ENCODE results near the gene HMCES. TPM values are rescaled to one million over a fixed set of nuclear protein-coding genes. Genes with fewer than 3 reads are reported as not detected.
A peak's percentile ranks its signal among the peaks of the same experiment; 100 is the strongest.

Gene HMCES
- total and polyA plus RNA-seq, 2 experiments from 2014 or later: 20.1 to 34.3 TPM

GRCh38 chr3:129343643-129344360 lies 65.1 kb downstream of the HMCES start:
- Histone ChIP-seq H3K4me2 (peak overlapping the region; percentile 84), H3K27ac (no peak overlapping the region), H2AFZ (peak overlapping the region; percentile 40), H3K36me3 (replicated peaks; ENCODE audit: insufficient read depth, low read depth) (no peaks in the 10 kb centered on the region), H3K9me2 (replicated peaks; ENCODE audit: insufficient read depth) (no peaks in the 10 kb centered on the region), H4K20me1 (ENCODE audit: insufficient read depth, poor library complexity, severe bottlenecking) (no peaks in the 10 kb centered on the region), H3K79me2 (no peaks in the 10 kb centered on the region), H3K4me3 (no peak overlapping the region), H3K27me3 (no peaks in the 10 kb centered on the region), H3K9me3 (ENCODE audit: low read depth) (no peaks in the 10 kb centered on the region), H3K4me1 (ENCODE audit: insufficient read depth) (peaks cover 3% of the 10 kb centered on the region)
- DNase-seq (ENCODE audit: low spot score): peak; percentile 76
- TF ChIP-seq EZH2phosphoT487 (IDR thresholded peaks at IDR 0.05; ENCODE audit: low read depth, severe bottlenecking, unreplicated experiment) (no peak), CTCF (IDR thresholded peaks at IDR 0.05; ENCODE audit: poor library complexity) (peak; percentile 58), EZH2 (IDR thresholded peaks at IDR 0.05; ENCODE audit: borderline replicate concordance) (no peak)
- 14% methylated on average over 33 of the region's 39 CpGs for WGBS (ENCODE audit: low lambda C conversion rate, missing lambda C conversion rate)

- Histone ChIP-seq H3K36me3 (replicated peaks; ENCODE audit: insufficient read depth, low read depth) (no peaks in the 10 kb centered on the region), H2AFZ (no peak overlapping the region), H3K4me1 (ENCODE audit: insufficient read depth) (peaks cover 3% of the 10 kb centered on the region), H3K79me2 (no peaks in the 10 kb centered on the region), H3K9me2 (replicated peaks; ENCODE audit: insufficient read depth) (no peaks in the 10 kb centered on the region), H3K9me3 (ENCODE audit: low read depth) (no peaks in the 10 kb centered on the region), H3K27ac (no peak overlapping the region), H3K4me3 (no peak overlapping the region), H3K4me2 (peak overlapping the region; percentile 84), H3K27me3 (no peaks in the 10 kb centered on the region), H4K20me1 (ENCODE audit: insufficient read depth, poor library complexity, severe bottlenecking) (no peaks in the 10 kb centered on the region)
- TF ChIP-seq EZH2phosphoT487 (IDR thresholded peaks at IDR 0.05; ENCODE audit: low read depth, severe bottlenecking, unreplicated experiment): no peak
- TF ChIP-seq CTCF (IDR thresholded peaks at IDR 0.05; ENCODE audit: poor library complexity): no peak
- no peak for TF ChIP-seq EZH2 (IDR thresholded peaks at IDR 0.05; ENCODE audit: borderline replicate concordance)
- WGBS (ENCODE audit: low lambda C conversion rate, missing lambda C conversion rate): 64% methylated on average over 9 of the region's 13 CpGs
- DNase-seq (ENCODE audit: low spot score): peak; percentile 42
Measured at GRCh38 chr3:129344540-129345220, 66.0 kb downstream of the HMCES start.

GRCh38 chr3:129345281-129345680 lies 66.6 kb downstream of the HMCES start:
- no peak for DNase-seq (ENCODE audit: low spot score)
- no peaks in the 10 kb centered on the region for H3K79me2 ChIP-seq
- H3K4me1 ChIP-seq (ENCODE audit: insufficient read depth): peaks cover 3% of the 10 kb centered on the region
- no peak overlapping the region for H2AFZ ChIP-seq
- no peaks in the 10 kb centered on the region for H4K20me1 ChIP-seq (ENCODE audit: insufficient read depth, poor library complexity, severe bottlenecking)
- 87% methylated on average over 7 of the region's 7 CpGs for WGBS (ENCODE audit: low lambda C conversion rate, missing lambda C conversion rate)
- no peak overlapping the region for H3K4me3 ChIP-seq
- H3K4me2 ChIP-seq: no peak overlapping the region
- H3K9me3 ChIP-seq (ENCODE audit: low read depth): no peaks in the 10 kb centered on the region
- no peaks in the 10 kb centered on the region for H3K27me3 ChIP-seq
- H3K36me3 ChIP-seq (replicated peaks; ENCODE audit: insufficient read depth, low read depth): no peaks in the 10 kb centered on the region
- no peak overlapping the region for H3K27ac ChIP-seq
- TF ChIP-seq EZH2 (IDR thresholded peaks at IDR 0.05; ENCODE audit: borderline replicate concordance) (no peak), EZH2phosphoT487 (IDR thresholded peaks at IDR 0.05; ENCODE audit: low read depth, severe bottlenecking, unreplicated experiment) (no peak), CTCF (IDR thresholded peaks at IDR 0.05; ENCODE audit: poor library complexity) (no peak)
- no peaks in the 10 kb centered on the region for H3K9me2 ChIP-seq (replicated peaks; ENCODE audit: insufficient read depth)

Measured in hepatocyte (in vitro differentiated cells).